ENCODE data around the gene KLHL18. TPM values are rescaled to one million over a fixed set of nuclear protein-coding genes. Genes with fewer than 3 reads are reported as not detected.

Gene KLHL18
- polyA plus RNA-seq, 2 donors: 22.6 to 28.9 TPM

Other genes with a start within 250 kb of the KLHL18 start
- gene SETD2, start 118.8 kb upstream of the KLHL18 start, polyA plus RNA-seq: 10 to 100 TPM in 1 of 2 donors, 1 to 10 TPM in 1; 9.0 to 11.7 TPM
- gene KIF9, start 145 bp upstream of the KLHL18 start, polyA plus RNA-seq: 1 to 10 TPM; 3.5 to 6.6 TPM
- 10 to 100 TPM; 12.2 to 26.7 TPM for gene PTPN23, start 98.1 kb downstream of the KLHL18 start, polyA plus RNA-seq
- gene SCAP, start 193.0 kb downstream of the KLHL18 start, polyA plus RNA-seq: 10 to 100 TPM; 36.4 to 50.2 TPM
- 10 to 100 TPM; 18.9 to 24.7 TPM for gene ELP6, start 230.8 kb downstream of the KLHL18 start, polyA plus RNA-seq